Stimulated activated CD8-positive, alpha-beta memory T cell treated with anti-CD3 and anti-CD28 coated beads, Interleukin-15, amount 100 ng/mL, for 4 hours (primary cell): ENCODE measurements around the gene BRIP1.

Experiments
- DNase-seq, 2 donors: peaks; one replicate each; pipeline ENCODE4 v3.0.0-alpha.2; 2020; ENCODE audit warnings: low read depth in 2 of 2

Gene BRIP1

GRCh38 chr17:61758430-61758829, 104.9 kb downstream of the BRIP1 start:
- DNase-seq = no peak

DNA sequence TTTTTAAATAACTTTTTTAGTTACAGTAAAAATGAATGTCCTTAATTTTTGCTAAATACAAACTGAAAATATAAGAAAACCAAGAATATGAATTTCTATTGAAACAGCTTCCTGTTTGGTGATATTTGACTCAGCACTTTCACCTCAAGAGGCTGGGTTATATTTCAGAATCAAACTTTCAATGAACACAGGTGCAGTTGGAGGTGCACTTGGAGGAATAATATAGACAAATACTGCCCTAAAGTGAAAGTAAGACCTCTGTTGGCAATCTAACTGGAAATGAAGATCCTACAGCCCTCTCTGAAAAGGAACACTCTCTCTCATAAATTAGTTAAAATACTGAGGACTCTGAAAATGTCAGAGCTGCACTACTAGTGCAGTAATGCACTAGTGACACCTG, 106.2 kb downstream of the BRIP1 start:
- DNase-seq = no peak

GRCh38 chr17:61756561-61756960, 106.8 kb downstream of the BRIP1 start:
- DNase-seq = no peak

DNA sequence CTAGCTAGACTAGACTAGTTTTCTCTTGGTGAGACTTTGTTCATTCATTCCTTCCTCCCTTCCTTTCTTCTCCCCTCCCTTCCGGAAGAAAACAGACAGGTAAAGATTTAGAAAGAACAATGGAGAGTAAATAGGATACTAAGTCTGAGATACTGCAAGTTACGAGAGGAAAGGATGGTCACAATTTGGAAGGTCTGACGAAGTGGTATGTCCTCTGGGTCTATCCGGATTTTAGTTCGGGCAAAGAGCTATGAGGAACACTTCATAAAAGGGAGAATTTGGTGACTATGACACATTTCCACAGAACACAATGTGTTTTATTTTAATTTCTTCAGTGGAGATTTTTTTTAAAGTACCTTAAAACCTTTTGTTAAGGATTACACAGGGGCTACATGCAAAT, 107.7 kb downstream of the BRIP1 start:
- DNase-seq = no peak

GRCh38 chr17:61755078-61755477, 108.2 kb downstream of the BRIP1 start:
- DNase-seq = no peak

GRCh38 chr17:61754124-61754523, 109.2 kb downstream of the BRIP1 start:
- no peak for DNase-seq

DNA sequence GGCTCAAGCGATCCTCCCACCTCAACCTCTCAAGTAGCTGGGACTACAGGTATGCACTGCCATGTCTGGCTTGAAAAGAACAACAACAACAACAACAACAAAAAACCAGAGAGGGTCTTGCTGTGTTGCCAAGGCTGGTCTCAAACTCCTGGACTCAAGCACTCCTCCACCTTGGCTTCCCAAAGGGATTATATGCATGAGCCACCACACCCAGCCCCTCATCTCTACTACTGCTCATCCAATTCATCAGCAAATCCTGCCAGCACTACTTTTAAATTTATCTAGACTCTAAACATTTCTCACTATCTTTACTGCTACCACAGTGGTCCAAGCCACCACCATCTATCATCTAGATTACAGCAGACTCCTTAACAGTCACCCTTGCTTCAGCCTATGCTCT, 109.6 kb downstream of the BRIP1 start:
- DNase-seq = no peak

- no peak for DNase-seq
Observed at GRCh38 chr17:61750656-61751055, 112.7 kb downstream of the BRIP1 start.

DNA sequence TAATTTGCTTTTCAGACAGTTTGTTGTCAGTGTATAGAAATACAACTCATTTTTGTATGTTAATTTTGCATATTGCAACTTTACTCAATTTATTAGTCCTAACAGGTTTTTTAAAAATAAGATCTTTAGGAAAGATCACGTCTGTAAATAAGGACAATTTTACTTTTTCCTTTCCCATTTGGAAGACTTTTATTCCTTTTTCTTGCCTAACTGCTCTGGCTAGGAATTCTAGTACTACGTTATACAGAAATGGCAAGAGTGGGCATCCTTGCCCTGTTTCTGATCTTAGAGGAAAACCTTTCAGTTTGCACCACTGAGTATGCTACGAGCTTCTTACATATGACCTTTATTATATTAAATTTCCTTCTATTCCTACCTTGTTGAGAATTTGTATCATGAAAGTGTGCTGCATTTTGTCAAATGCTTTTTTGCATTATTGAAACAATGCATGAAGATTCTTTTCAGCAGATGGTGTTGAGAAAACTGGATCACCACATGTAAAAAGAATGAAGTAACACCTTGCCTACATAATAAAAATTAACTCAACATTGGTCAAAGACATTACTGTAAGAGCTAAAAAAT, 113.4 kb downstream of the BRIP1 start:
- no peak for DNase-seq

- no peak for DNase-seq
Observed at GRCh38 chr17:61746248-61746985, 116.9 kb downstream of the BRIP1 start.

DNA sequence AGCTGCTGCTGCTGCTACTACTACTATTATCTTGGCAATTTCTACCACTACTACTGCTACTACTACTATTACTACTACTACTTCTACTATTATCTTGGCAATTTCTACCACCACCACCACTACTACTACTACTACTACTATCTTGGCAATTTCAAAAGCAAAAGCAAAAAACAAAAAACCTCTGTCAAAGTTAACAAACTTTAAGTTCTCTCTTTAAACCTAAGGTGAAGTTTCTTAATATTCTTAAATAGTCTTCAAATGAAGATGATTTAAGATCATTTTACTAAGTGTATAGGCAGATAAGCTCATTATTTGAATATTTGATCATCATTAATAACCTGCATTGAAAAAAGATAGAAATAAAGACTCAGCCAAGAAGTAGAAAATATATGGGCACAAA, 118.5 kb downstream of the BRIP1 start:
- DNase-seq = no peak

- no peak for DNase-seq
Observed at GRCh38 chr17:61744252-61744651, 119.1 kb downstream of the BRIP1 start.

- DNase-seq = no peak
Observed at GRCh38 chr17:61743766-61744165, 119.6 kb downstream of the BRIP1 start.

GRCh38 chr17:61739002-61739401, 124.3 kb downstream of the BRIP1 start:
- no peak for DNase-seq

- no peak for DNase-seq
Observed at GRCh38 chr17:61738249-61738648, 125.1 kb downstream of the BRIP1 start.

- DNase-seq = no peak
Observed at GRCh38 chr17:61737820-61738219, 125.5 kb downstream of the BRIP1 start.

DNA sequence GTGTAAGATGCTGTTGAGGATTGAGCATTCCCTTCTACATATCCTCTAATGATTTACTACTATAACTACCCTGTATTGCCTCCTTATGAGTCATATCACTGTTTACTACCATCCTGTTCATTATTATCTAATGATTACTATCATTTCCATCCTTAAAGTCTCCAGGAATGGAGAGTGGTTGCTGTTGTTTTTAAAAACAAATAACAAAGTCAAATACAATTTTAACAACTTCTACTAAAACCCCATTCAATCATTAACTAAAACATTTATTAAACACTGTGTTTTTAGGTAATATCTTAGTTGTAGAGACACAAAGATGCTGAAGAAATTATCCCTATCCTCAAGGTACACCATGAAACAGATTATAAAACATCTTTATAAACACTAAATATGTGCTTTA, 126.9 kb downstream of the BRIP1 start:
- DNase-seq = no peak

- DNase-seq = no peak
Observed at GRCh38 chr17:61735807-61736206, 127.5 kb downstream of the BRIP1 start.

DNA sequence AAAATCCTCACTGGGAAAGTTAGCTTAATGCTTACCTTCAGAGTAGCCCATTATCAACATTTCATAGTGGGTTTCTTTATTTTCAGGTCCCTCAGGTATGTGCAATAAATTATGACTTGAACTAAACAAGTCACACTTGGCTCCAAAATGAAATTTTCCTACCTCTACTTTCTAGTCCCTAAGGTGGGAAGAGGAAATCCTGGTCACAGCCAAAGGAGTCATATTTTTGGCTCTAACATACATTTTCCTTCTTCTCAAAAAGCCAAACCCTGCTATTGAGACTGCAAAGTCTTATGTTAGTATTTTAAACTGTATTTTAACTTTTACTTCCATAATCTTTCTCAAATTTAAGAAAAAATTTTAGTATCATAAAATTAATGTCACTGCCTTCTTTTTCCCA, 128.9 kb downstream of the BRIP1 start:
- no peak for DNase-seq

DNA sequence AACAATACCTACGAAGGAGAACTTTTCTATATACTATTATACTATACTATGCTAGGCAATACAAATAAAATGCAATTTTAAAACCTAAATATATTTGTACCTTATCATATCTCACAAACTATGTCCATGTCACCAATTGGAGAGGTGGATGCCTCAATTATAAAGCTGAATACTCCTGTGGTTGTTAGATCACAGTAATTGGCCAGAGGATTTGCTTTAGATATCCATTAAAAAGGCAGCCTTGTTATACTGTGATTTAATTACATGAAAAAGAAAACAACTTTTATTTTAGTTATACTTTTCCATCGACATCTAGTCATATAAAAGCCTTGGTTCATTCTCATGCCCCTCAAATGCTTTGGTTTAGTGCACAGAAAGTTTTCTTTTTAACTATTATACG, 129.3 kb downstream of the BRIP1 start:
- DNase-seq = no peak

DNA sequence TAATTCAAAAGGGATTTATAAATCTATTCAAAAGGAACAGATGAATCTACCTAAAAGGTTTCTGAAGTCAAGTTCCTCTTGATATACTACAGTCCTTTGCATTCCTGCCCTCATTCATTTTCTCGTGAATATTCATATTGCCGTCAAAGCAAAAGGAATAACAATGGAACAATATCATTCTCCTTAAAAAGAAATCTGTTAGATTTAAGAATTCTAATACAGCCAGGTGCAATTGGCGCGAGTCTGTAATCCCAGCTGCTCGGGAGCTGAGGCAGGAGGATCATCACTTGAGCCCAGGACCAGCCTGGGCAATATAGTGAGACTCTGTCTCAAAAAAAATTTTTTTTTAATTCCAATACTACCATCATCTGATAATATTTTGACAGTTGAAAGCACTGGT, 130.3 kb downstream of the BRIP1 start:
- no peak for DNase-seq

- no peak for DNase-seq
Observed at GRCh38 chr17:61732169-61732568, 131.2 kb downstream of the BRIP1 start.

GRCh38 chr17:61731330-61731729, 132.0 kb downstream of the BRIP1 start:
- DNase-seq = no peak
